Nephron (organoid): ENCODE data around the gene NEUROD4.

ENCODE experiments used
- H3K27ac Mint-ChIP-seq, 3 experiments: 2 replicates each; pipeline ENCODE4 v1.8.0; 2020; ENCODE audit warnings: mixed read lengths in 3 of 3, mild to moderate bottlenecking in 2 of 3, moderate library complexity in 1 of 3
- H3K27me3 Mint-ChIP-seq: 2 replicates; pipeline ENCODE4 v1.8.0; 2021; ENCODE audit warnings: low read depth, mild to moderate bottlenecking, moderate library complexity, mixed read lengths
- H3K36me3 Mint-ChIP-seq: 2 replicates; pipeline ENCODE4 v1.8.0; 2020; ENCODE audit warnings: low read depth, mixed read lengths
- H3K4me1 Mint-ChIP-seq: 2 replicates; pipeline ENCODE4 v1.8.0; 2020; ENCODE audit warnings: mixed read lengths
- H3K4me3 Mint-ChIP-seq, 3 experiments: 2 replicates each; pipeline ENCODE4 v1.8.0; 2020; ENCODE audit warnings: mild to moderate bottlenecking in 3 of 3, mixed read lengths in 3 of 3, moderate library complexity in 2 of 3
- H3K9me3 Mint-ChIP-seq: 2 replicates; pipeline ENCODE4 v1.8.0; 2020; ENCODE audit warnings: mixed read lengths
- TF ChIP-seq, protein P1 (sequence below), 3 experiments: fragments of 200-600 bp; sonication (generic); IDR thresholded peaks; one replicate each; pipeline ENCODE4 v1.5.0; 2021; ENCODE audit warnings: antibody characterized with exemption in 3 of 3; ENCODE audit not compliant: unreplicated experiment in 3 of 3

The NEUROD4 gene

DNA sequence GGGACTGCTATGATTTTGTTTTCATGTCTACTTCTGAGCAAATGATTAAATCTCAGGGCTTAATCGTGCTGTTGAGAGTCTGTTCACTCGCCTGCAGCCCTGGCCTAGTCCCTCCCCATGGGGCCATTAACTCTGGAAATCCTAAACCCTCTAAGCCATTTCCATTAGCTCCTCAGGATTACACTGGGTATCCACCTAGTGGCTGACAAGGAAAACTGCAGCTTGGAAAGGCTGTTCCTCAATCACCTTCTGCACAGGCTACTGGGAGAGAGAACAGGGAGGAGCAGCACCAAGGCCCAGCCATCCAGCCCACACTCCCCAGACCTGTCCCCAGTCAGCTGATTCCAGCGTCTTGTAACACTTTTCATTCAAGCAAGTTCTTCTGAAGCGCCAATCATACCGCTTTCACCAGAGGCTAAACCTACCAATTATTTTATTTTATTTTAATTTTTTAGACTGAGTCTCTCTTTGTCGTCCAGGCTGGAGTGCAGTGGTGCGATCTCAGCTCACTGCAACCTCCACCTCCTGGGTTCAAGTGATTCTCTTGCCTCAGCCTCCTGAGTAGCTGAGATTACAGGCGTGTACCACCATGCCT is 48.7 kb downstream of the NEUROD4 start:
- Mint-ChIP-seq H3K36me3 (no peaks in the 10 kb centered on the region), H3K4me1 (no peaks in the 10 kb centered on the region), H3K27me3 (peaks cover 8% of the 10 kb centered on the region), H3K9me3 (no peaks in the 10 kb centered on the region), H3K27ac (no peak overlapping the region), H3K4me3 (no peak overlapping the region)
- TF ChIP-seq, protein P1, sequence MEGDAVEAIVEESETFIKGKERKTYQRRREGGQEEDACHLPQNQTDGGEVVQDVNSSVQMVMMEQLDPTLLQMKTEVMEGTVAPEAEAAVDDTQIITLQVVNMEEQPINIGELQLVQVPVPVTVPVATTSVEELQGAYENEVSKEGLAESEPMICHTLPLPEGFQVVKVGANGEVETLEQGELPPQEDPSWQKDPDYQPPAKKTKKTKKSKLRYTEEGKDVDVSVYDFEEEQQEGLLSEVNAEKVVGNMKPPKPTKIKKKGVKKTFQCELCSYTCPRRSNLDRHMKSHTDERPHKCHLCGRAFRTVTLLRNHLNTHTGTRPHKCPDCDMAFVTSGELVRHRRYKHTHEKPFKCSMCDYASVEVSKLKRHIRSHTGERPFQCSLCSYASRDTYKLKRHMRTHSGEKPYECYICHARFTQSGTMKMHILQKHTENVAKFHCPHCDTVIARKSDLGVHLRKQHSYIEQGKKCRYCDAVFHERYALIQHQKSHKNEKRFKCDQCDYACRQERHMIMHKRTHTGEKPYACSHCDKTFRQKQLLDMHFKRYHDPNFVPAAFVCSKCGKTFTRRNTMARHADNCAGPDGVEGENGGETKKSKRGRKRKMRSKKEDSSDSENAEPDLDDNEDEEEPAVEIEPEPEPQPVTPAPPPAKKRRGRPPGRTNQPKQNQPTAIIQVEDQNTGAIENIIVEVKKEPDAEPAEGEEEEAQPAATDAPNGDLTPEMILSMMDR (IDR thresholded peaks at IDR 0.05; ENCODE audit: unreplicated experiment in 3 of 3), result peak; percentile 58 to 73 (median 66)

DNA sequence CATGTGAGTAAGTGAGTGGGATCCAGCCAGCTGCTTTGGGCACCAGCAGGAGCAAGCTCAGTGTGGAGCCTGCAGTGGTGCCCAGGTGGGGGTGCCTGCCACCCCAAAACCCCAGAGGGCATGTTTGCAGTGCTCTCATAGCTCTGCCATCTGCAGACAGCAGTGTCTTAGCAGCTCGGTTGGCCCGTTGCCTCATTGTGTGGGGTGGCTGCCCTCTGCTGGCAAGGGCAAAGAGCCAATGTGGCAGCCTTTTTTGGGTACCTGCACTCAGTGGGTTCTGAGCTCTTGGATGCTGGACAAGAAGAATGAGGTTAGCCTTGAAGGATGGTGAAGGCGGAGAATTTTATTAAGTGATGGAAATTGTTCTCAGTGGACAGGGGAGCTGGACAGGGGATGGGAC is 52.3 kb downstream of the NEUROD4 start:
- peaks cover 5% of the 10 kb centered on the region for H3K27me3 Mint-ChIP-seq

DNA sequence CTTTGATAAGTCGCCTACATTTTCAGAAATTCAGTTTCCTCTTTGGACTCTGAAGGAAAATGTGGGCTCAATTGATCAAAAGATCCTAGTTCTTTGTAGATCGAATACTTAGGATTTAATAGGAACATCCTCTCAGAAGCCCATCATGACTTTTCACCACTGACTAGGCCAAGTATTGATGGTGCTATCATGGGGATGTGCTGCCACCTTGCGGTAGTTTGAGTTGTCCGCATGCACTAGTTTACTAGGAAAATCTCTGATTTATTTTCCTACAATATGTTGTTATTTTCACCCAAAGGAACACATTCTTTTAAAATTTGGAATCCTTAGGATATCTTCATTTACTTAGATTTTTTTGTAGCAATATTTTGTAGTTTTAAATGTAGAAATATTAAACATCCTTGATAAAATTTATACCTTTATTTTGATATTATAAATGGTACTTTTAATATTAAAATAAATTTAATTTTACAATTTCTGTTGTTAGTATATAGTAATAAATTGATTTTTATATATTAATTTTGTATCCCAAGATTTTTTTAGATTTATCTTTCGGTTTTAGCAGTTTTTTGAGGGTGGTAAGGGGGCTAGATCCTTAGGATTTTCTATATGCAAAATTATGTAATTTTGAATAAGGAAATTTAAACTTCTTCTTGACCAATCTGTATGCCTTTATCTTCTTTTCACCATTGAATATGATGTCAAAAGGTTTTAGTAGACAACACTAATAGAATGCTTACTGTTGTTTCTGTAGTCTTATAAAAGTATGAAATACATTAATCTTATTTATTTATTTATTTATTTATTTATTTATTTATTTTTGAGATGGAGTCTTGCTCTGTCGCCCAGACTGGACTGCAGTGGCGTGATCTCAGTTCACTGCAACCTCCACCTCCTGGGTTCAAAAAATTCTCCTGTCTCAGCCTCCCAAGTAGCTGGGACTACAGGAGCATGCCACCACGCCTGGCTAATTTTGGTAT is 53.6 kb downstream of the NEUROD4 start:
- Mint-ChIP-seq H3K4me3 (no peak overlapping the region), H3K4me1 (no peaks in the 10 kb centered on the region), H3K36me3 (no peaks in the 10 kb centered on the region), H3K9me3 (no peaks in the 10 kb centered on the region), H3K27ac (no peak overlapping the region), H3K27me3 (peaks cover 5% of the 10 kb centered on the region)
- TF ChIP-seq, protein P1 (IDR thresholded peaks at IDR 0.05; ENCODE audit: unreplicated experiment in 3 of 3), result peak; percentile 86 to 90 (median 88)

More for the DNA sequence above, 52.3 kb downstream of the NEUROD4 start:
- Mint-ChIP-seq H3K27ac (no peak overlapping the region), H3K4me1 (no peaks in the 10 kb centered on the region), H3K4me3 (no peak overlapping the region), H3K36me3 (no peaks in the 10 kb centered on the region), H3K9me3 (no peaks in the 10 kb centered on the region)
- TF ChIP-seq, protein P1 (IDR thresholded peaks at IDR 0.05; ENCODE audit: unreplicated experiment in 3 of 3), result peak in 1 of 3 experiments; percentile 7

DNA sequence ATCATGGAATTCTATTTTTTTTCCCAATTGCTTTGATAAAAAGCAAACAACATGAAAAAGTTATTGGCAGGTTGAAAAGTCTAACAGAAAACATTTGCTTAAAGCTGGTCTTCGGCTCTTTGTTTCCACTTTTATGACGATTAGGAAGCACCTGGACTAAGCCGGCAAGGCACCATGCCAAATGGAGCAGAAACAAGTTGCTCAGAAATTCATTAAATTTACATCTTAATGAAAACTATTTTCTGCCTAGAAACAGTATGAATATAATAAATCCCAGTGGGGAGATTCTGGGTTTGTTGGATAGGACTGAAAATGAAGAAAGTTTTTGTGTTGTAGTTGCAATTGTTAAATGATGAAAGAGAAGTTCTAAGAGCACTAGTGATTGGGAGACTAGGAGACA is 55.0 kb downstream of the NEUROD4 start:
- TF ChIP-seq, protein P1 (IDR thresholded peaks at IDR 0.05; ENCODE audit: unreplicated experiment in 3 of 3), result no peak
- no peaks in the 10 kb centered on the region for H3K36me3 Mint-ChIP-seq
- no peak overlapping the region for H3K27ac Mint-ChIP-seq
- no peaks in the 10 kb centered on the region for H3K4me1 Mint-ChIP-seq
- H3K27me3 Mint-ChIP-seq, result peaks cover 13% of the 10 kb centered on the region
- H3K9me3 Mint-ChIP-seq, result peaks cover 11% of the 10 kb centered on the region
- no peak overlapping the region for H3K4me3 Mint-ChIP-seq
